GM18858 (cell line): ENCODE results near the gene DUS1L.

Experiments used
- ATAC-seq: cut with Tn5 transposase; IDR thresholded peaks from one replicate; pipeline ENCODE4 v1.9.1; 2021; ENCODE audit not compliant: unreplicated experiment

DUS1L gene

GRCh38 chr17:82056729-82057621 lies 8.6 kb downstream of the DUS1L start:
- no peak for ATAC-seq

GRCh38 chr17:82055965-82056728 lies 9.5 kb downstream of the DUS1L start:
- ATAC-seq: no peak

GRCh38 chr17:82055023-82055964 lies 10.3 kb downstream of the DUS1L start:
- ATAC-seq: no peak

GRCh38 chr17:82054351-82055022 lies 11.1 kb downstream of the DUS1L start:
- ATAC-seq: no peak

- ATAC-seq: no peak
Observed at GRCh38 chr17:82053556-82054263, 11.9 kb downstream of the DUS1L start.

- ATAC-seq: no peak
Observed at GRCh38 chr17:82053130-82053529, 12.5 kb downstream of the DUS1L start.

- no peak for ATAC-seq
Observed at GRCh38 chr17:82052638-82053059, 13.0 kb downstream of the DUS1L start.

- ATAC-seq: no peak
Observed at GRCh38 chr17:82051776-82052637, 13.6 kb downstream of the DUS1L start, which contains the start of the genes GPS1 and RFNG. Gene GPS1 (plus strand): TSS chr17:82051898. CDS start chr17:82051932, 34 bp downstream. Gene RFNG (minus strand): TSS chr17:82051811. CDS start chr17:82051766, 45 bp downstream.

GRCh38 chr17:82050761-82051641 lies 14.6 kb downstream of the DUS1L start:
- no peak for ATAC-seq

GRCh38 chr17:82050152-82050760 lies 15.3 kb downstream of the DUS1L start:
- ATAC-seq: no peak

- no peak for ATAC-seq
Observed at GRCh38 chr17:82049521-82049971, 16.1 kb downstream of the DUS1L start.

GRCh38 chr17:82049106-82049505 lies 16.5 kb downstream of the DUS1L start:
- no peak for ATAC-seq

- ATAC-seq: no peak
Observed at GRCh38 chr17:82048571-82048971, 17.0 kb downstream of the DUS1L start.

- no peak for ATAC-seq
Observed at GRCh38 chr17:82047914-82048570, 17.6 kb downstream of the DUS1L start.

GRCh38 chr17:82047379-82047778 lies 18.2 kb downstream of the DUS1L start:
- ATAC-seq: no peak

- no peak for ATAC-seq
Observed at GRCh38 chr17:82046903-82047302, 18.7 kb downstream of the DUS1L start.
